Gastroesophageal sphincter (tissue), 4 donors: ENCODE results near the gene RMI2. TPM values are rescaled to one million over a fixed set of nuclear protein-coding genes. Genes with fewer than 3 reads are reported as not detected.

Source experiments
- ATAC-seq: fragments of 150-250 bp; one replicate; pipeline ENCODE4 v1.9.1; 2016; ENCODE audit warnings: mild to moderate bottlenecking, moderate library complexity
- H3K27ac ChIP-seq, 4 donors: fragments of 200-600 bp; sonication (generic) in 3 of 4; 1 replicate in 3 of 4; 2 replicates in 1 of 4; pipeline ENCODE4 v1.5.1; 2016 to 2019
- H3K27me3 ChIP-seq: fragments of 200-600 bp; sonication (generic); one replicate; pipeline ENCODE4 v1.5.1; 2019
- H3K36me3 ChIP-seq, 2 donors: fragments of 200-600 bp; sonication (generic); one replicate each; pipeline ENCODE4 v1.5.1; 2019; ENCODE audit warnings: control low read depth in 1 of 2
- H3K4me1 ChIP-seq, 3 donors: fragments of 200-600 bp; sonication (generic); 1 replicate in 2 of 3; 2 replicates in 1 of 3; pipeline ENCODE4 v1.5.1; 2016 to 2019; ENCODE audit warnings: control low read depth in 2 of 3
- H3K4me3 ChIP-seq, 2 donors: fragments of 200-600 bp; sonication (generic); one replicate each; pipeline ENCODE4 v1.5.1; 2019; ENCODE audit warnings: mild to moderate bottlenecking in 1 of 2, moderate library complexity in 1 of 2
- H3K9me3 ChIP-seq, 3 donors: fragments of 200-600 bp; sonication (generic); one replicate each; pipeline ENCODE4 v1.5.1; 2017 to 2019; ENCODE audit warnings: control low read depth in 2 of 3
- CTCF ChIP-seq, 4 experiments: fragments of 200-600 bp in 2 of 4; fragments of 450-650 bp in 2 of 4; sonication (generic) in 1 of 4; IDR thresholded peaks; one replicate each; pipeline ENCODE4 v1.5.1; 2017 to 2019; ENCODE audit warnings: antibody characterized with exemption in 4 of 4, mild to moderate bottlenecking in 2 of 4, moderate library complexity in 2 of 4
- EP300 ChIP-seq: sonication (generic); formaldehyde crosslinking; IDR thresholded peaks from one replicate; pipeline ENCODE4 v1.6.1; 2017; ENCODE audit warnings: antibody characterized with exemption, mild to moderate bottlenecking
- POLR2A ChIP-seq, 2 donors: fragments of 450-650 bp; IDR thresholded peaks; one replicate each; pipeline ENCODE4 v1.6.1; 2017; ENCODE audit warnings: antibody characterized with exemption in 2 of 2, mild to moderate bottlenecking in 2 of 2, moderate library complexity in 1 of 2
- POLR2AphosphoS5 ChIP-seq: sonication (generic); formaldehyde crosslinking; IDR thresholded peaks from one replicate; pipeline ENCODE4 v1.6.1; 2017; ENCODE audit warnings: antibody characterized with exemption
- WGBS, 2 donors: methylation state at CpG; one replicate each; pipeline ENCODE4 v1.1.5; 2018; ENCODE audit warnings: low coverage in 1 of 2; 5-methylcytosine and 5-hydroxymethylcytosine counted together
- total RNA-seq, 4 donors: library from RNA; depleted of rRNA; stranded (reverse); fragments of >200 nt; gene quantifications; one replicate each; pipeline ENCODE4 v1.1.0, GENCODE V29; 2016

Gene RMI2
- total RNA-seq, 4 donors from 2014 or later, result 0.31 to 1.8 (median 1.4) TPM

DNA sequence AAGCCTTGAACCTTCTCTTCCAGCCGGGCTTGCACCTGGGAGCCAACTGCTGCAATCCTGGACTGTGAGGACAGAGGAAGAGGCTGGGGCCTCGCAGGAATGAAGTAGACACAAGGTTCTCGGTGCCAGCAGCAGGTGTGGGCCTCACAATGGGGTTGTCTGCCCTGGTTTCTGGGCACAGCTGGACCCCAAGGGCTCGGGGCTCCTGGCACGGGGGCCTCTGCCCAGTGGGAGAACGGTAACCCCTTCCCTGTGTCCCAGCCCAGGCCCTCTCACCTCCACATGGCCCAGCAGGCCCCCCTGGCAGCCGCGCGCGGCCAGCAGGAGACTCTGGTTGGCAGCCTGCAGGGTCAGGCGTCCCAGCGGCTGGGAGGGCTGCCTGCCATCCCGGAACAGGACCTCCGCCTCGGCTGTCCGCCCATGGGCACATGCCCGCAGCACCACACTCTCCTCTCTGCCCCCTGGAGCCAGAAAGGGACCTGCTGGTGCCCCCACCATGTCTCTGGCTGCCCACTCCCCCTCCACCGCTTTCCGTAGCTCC, 46.9 kb downstream of the RMI2 start:
- no peaks in the 10 kb centered on the region for H3K9me3 ChIP-seq
- H3K4me3 ChIP-seq, result no peak overlapping the region
- H3K36me3 ChIP-seq, result no peaks in the 10 kb centered on the region
- 60 to 80% methylated on average over 1 of the region's 19 CpGs for WGBS, 2 donors
- TF ChIP-seq POLR2A (IDR thresholded peaks at IDR 0.05) (no peak), POLR2AphosphoS5 (no peak), CTCF (IDR thresholded peaks at IDR 0.05) (no peak), EP300 (no peak)
- H3K4me1 ChIP-seq, result peaks cover 0 to 6% (median 0%) of the 10 kb centered on the region in 3 donors
- H3K27me3 ChIP-seq, result no peaks in the 10 kb centered on the region
- no peak overlapping the region for H3K27ac ChIP-seq
- ATAC-seq, result no peak

DNA sequence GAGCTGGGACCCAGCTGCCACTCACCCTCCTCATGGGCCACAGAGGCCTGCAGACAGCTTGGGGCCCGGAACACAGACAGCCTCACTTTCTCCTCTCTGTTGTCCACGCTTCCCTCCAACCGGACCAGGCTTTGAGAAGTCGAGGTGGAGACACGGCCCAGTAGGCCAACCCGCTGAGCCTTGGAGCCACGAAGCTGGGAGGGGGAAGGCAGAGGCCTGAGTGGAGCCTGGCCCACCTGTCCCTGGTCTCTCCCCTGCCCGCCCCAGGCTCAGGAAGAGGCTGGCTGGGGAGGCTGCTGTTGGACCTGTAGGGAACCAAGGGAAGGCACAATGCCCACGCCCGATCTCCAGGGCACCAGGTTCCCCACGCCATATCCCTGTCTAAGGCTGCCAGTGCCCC, 48.1 kb downstream of the RMI2 start:
- ATAC-seq, result no peak
- no peak for TF ChIP-seq POLR2A (IDR thresholded peaks at IDR 0.05)
- no peak for TF ChIP-seq POLR2AphosphoS5
- no peak for TF ChIP-seq EP300
- TF ChIP-seq CTCF (IDR thresholded peaks at IDR 0.05), result no peak
- peaks cover 0 to 5% (median 0%) of the 10 kb centered on the region in 3 donors for H3K4me1 ChIP-seq
- H3K27ac ChIP-seq, result no peak overlapping the region
- no CpG with 5 or more reads among the region's 11 CpGs for WGBS, 2 donors
- no peaks in the 10 kb centered on the region for H3K36me3 ChIP-seq
- no peak overlapping the region for H3K4me3 ChIP-seq
- H3K27me3 ChIP-seq, result no peaks in the 10 kb centered on the region
- H3K9me3 ChIP-seq, result no peaks in the 10 kb centered on the region

DNA sequence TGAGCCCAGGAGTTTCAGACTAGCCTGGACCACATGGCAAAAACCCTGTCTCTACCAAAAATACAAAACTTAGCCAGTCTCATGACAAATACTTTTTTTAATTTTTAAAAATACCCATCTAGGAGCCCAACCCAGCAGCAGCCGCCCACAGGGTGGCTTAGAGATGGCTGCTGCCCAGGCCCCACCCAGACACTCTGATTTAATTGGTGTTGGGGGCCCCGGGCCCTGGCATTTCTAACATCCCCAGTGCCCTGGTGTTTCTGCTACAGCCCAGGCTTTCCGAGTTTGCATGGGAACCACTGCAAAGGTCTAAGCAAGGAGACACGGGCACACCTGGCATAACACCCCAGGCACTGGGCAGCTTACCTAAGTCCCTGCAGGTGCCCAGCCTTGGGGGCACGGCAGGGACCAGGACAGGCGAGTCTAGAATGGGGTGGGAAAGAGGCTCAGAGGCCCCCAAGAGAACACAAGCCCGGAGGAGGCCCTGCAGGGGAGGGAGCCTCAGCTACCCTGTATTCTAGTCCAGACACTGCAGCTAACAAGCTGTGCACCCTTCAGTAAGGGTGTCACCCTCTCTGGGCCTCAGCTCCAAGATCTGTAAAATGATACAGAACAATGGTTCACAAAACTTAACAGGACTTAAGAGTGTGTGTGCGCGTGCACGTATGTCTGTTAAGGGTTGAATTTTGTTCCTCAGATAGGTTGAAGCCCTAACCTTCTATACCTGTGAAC, 48.8 kb downstream of the RMI2 start:
- H3K4me1 ChIP-seq, result peaks cover 0 to 5% (median 0%) of the 10 kb centered on the region in 3 donors
- no peak for ATAC-seq
- no peaks in the 10 kb centered on the region for H3K36me3 ChIP-seq
- 93 to 100% methylated on average over 3 to 5 of the region's 10 CpGs for WGBS, 2 donors
- no peak overlapping the region for H3K27ac ChIP-seq
- TF ChIP-seq POLR2A (IDR thresholded peaks at IDR 0.05), result no peak
- TF ChIP-seq POLR2AphosphoS5, result no peak
- no peak for TF ChIP-seq CTCF (IDR thresholded peaks at IDR 0.05)
- TF ChIP-seq EP300, result no peak
- H3K4me3 ChIP-seq, result no peak overlapping the region
- no peaks in the 10 kb centered on the region for H3K27me3 ChIP-seq
- H3K9me3 ChIP-seq, result no peaks in the 10 kb centered on the region

DNA sequence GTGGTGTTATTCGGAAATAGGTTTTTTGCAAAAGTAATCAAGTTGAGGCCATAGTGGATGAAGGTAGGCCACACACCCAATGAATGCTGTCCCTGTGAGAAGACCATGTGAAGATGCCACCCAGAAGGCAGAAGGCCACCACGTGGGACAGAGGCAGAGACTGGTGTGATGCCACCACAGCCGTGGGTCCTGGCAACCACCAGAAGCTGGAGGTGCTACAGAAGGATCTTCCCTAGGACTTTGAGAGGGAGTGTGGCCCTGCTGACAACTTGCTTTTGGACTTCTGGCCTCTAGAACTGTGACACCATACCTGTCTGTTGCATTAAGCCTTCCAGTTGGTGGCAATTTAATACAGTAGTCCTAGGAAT, 49.3 kb downstream of the RMI2 start:
- Histone ChIP-seq H3K27me3 (no peaks in the 10 kb centered on the region), H3K4me1 (peaks cover 0 to 5% (median 0%) of the 10 kb centered on the region in 3 donors), H3K27ac (no peak overlapping the region), H3K9me3 (no peaks in the 10 kb centered on the region), H3K4me3 (no peak overlapping the region), H3K36me3 (no peaks in the 10 kb centered on the region)
- no peak for TF ChIP-seq CTCF (IDR thresholded peaks at IDR 0.05)
- TF ChIP-seq EP300, result no peak
- TF ChIP-seq POLR2A (IDR thresholded peaks at IDR 0.05), result no peak
- TF ChIP-seq POLR2AphosphoS5, result no peak
- no peak for ATAC-seq
- 90% methylated on average over 2 of the region's 3 CpGs; no CpG with 5 or more reads in 1 of the 2 donors for WGBS, 2 donors
